Activated naive CD8-positive, alpha-beta T cell treated with anti-CD3 and anti-CD28 coated beads, Interleukin-2, amount 50 U/mL, for 16 hours (primary cell): ENCODE results near the gene USP2.

Experiments
- DNase-seq: peaks from one replicate; pipeline ENCODE4 v3.0.0-alpha.2; 2020; ENCODE audit warnings: low read depth, low spot score

Gene USP2

DNA sequence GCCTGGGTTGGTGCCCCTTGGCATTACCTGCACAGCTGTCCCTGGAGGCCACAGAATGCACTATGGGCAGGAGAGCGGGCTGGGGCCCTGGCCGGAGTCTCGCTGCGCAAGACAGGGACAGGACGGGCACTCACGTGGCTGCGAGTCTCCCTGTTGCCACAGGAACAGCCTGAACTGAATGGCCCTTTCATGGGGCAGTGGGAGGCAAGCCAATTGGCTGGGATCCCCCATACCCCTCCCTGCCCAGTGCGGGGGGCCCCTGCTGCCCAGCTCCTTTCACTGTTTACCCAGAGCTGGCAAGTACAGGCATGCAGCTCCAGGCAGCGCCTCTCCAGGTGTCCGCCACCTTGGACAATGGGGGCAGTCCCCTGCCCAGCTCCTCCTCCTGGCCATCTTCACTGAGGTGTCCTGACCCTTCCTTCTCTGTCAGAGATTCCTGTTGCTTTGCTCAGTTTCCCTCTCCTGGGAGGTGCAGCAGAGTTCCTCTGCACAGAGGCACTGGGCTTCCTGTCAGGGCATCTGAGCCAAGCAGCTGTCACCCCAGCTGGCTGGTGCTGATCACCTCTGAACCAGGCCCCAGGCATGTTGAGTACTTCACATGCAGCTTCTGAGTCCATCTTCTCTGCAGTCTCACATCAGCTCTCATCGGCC is 5.2 kb downstream of the USP2 start:
- DNase-seq = no peak

DNA sequence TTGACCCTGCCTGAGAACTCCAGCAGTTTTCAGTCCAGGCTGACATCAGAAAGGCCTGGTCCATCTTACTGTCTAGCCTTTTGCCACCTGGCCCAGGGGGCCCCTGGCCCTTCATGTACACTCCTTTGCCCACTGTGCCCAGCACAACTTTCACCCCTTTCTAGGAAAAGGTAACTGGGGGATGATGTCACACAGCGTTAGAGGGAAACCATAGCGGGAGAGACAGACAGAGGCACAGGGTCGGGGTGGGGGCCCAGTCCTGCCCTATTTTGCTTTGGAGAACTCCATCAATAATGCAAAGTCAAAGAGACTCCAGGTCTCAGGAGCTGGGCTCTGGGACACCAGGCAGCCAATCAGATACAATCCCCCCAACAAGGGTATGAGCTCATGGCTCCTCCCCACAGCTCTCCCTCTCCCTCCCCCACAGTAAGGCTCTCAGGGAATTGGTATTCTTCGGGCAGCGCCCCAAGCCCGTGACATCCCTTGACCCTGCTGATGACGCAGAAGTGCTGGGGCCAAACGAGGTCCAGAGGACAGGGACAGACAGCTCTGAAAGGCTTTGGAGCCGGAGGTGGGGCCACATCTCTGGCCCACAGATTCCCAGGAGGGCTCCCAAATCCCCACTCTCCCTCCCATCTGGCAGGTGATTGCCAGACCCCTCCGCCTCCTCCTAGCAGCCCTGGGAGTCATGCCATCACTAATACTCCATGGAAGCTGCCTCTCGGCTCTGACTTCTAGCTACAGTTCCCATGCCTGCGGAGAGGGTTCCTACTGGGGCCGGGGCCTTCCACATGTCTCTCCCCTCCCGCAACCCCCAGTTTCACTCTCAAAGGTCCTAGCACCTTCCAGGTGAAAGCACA is 5.9 kb downstream of the USP2 start:
- DNase-seq = no peak

DNA sequence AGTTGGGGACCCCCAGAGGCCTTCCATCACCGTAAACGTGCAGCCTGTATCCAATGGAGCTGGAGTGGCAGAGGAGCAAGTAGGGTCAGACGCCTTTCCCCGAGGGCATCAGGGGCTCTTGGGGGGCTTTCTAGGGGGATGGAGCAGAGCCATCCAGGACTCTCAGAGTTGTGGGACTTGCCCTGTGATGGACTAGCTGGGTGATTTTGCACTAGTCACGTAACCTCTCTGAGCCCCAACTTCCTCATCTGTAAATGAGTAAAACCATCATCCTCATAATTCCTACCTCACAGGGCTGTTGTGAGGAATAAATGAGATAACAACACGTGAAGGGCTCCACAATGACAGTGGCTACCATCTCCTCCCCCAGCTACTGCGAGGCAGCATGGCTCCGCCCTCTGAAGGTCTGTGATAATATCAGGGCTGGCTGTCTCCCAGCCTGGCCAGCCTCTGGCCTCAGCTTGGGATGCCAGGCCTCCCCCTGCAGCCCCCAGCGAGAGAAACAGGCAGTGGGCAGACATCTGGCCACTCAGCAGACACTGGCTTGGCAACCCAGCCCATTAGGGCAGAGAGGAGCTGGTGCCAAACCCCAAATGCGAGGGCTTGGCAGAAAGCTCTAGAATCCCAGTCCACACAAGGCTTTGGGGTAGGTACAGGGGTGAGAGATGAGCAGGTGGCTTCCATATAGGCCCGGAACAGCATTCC is 6.7 kb downstream of the USP2 start:
- DNase-seq = no peak

DNA sequence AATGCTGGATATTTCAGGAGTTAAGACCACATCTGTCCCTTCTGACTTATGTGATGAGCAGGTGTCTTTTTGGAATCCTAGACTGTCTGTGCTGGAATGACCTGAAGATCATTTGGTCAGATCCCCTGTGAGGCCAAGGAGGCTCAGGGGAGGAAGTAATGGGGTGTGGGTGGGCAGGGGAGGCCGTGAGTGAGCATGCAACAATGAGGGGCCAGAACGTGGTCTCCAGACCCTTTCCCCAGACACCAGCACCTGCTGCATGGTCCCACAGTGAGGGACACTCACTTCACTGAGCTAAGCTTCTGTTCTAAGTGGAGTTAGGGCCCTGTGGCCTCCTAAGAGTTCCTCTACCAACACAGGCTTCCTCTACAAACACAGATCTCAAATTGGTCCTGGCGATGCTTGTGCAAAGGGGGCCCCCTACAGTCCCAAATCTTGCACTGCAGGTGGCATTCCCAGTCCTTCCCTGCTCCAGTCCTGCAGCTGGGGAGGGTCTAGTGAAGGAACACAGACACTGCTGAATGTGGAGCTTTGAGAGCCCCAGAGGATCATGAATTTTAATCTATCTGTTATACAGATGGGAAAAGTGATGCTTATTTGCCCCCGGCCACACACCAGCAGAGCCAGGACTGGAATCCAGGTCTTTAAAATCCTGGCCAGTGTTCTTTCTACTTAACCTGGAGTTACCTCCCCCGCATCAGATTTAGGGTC is 7.4 kb downstream of the USP2 start:
- no peak for DNase-seq

DNA sequence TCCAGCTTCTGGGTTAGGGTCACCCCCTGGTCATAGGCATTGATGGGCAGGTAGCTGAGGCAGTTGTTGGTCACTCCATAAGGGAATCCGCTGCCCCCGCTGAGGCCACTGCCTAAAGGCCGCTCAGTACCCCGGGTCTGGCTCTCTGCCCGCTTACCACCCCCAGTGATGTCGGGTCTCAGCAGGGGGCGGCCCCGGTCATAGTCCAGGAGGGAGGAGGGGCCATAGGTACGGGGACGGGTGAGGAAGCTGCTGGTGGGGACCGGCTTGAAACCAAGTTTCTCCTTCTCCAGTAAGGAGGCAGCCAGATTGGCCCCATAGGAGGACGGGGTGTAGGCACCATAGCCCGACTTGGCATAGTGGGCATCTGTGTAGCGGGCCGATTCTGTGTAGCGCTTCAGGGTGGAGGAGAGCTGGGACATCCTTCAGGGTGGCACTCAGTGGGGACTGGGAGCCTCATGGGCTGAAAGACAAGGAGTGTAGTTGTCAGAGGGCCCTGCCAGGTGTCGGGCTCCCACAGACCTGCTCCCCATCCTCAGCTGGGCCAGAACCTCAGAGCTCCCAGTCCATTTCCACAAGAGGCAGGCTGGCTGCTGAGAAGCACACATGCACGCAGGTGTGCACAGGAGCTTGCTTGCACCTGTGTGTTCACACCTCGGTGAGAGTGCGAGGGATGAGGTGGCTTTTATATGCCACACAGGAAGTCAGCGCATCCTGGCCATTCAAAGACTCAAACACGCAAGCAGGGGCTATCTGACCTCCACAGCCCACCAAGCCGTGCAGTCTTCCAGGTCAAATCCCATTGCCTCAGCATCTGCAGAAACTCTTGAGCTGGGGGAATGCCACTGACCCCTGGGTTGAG is 8.2 kb downstream of the USP2 start:
- DNase-seq = no peak

DNA sequence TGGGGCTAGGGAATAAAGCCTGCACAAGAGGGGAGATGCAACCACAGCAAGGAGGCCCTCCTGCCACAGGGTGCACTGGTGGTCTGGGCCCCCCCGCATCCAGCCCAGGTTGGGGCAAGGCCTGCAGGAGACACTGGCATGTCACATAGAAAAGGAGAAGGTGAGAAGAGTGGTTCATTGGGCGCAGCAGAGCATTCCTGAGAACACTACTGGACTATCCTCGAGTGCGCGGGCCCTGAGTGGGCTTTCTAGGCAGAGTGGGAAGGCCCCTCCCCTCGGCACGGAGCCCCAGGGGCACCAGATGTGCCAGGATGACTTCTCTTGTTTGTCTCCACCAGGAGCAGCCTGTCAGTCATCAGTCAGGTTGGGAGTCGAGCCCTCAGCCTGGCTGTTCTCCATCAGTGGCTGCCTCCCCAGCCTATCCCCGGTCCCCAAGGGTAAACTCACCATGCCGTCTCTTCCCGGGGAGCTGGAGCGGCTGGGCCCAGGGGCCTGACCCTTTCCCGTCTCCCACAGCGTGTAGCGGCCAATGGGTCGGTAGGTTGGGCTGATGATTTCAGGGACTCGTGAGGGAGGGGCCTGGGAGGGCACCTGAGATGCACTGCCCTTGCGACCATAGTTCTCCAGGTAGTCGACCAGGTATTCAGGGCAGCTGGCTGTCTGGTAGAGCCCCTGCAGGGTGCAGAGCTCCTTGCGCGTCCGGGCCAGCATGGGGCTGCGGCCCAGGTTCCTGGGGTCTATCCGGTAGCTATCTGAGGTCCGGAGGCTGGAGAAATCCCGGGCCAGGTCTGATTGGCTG is 9.0 kb downstream of the USP2 start:
- DNase-seq = no peak

DNA sequence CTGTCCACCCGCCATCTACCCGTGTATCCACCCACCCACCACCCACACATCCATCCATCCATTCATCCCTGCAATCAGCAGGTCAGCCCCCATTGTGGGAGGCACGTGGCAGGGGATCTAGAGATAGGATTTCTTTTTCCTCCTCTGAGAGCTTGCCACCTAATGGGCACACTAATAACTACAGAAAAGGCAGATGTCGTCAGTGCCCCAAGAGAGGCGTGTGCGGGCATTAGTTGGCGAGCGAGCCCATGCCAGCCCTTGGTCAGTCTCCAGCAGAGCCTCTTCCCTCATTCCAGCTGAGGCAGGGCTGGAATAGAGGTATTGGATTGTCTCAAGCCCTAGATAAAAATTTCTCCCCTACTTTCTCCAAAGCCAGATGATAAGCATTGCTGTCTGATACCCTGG is 9.7 kb downstream of the USP2 start:
- no peak for DNase-seq

DNA sequence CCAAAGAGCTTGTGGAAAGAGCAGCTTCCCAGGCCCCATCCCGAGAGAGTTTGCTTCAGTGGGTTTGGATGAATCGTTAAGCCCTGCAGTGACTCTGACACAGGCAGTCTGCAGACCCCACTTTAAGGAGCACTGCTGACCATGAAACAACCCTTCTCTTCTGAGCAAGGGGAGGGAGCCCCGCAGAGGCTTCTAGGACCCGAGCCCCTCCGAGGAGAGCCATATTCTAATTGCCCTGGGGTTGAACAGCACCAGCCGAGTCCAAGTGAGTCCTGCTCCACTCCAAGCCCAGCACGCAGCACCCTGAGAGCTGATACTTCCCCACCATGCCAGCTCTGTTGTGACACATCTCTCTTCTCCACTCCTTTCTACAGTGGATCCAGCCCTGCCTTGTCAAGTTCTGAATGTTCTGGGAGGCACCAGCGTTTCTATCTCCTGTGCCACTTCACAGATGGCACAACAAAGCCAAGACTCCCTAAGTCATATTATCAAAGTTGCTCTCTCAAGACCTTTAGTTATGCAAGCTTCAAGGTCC is 10.4 kb downstream of the USP2 start:
- no peak for DNase-seq

DNA sequence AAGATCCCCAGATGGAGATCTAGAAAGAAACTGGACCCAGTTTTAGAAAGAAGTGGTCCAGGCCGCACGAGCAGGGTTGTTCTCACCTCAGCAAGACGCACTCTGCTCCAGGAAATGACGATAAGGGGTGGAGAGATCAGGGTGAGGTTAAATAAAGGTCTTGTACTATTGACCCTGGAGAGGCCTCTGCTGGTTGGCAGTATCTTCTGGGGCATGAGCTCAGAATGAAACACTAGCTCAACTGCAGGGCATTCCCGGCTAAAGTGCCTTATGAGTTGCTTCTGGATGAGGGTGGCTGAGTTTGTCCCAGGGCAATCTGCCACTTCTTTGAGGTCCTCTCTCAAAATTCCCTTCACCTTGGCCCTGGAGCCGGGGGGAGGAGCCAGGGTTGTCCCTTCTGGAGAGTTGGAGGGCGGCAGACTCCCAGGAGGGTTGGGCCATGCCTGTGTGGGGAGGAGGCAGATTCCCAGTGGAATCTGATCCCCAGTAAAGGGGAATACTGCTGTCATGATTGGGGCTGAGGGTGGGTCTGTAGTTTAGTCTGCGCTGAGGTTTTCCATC is 10.9 kb downstream of the USP2 start:
- DNase-seq = no peak

DNA sequence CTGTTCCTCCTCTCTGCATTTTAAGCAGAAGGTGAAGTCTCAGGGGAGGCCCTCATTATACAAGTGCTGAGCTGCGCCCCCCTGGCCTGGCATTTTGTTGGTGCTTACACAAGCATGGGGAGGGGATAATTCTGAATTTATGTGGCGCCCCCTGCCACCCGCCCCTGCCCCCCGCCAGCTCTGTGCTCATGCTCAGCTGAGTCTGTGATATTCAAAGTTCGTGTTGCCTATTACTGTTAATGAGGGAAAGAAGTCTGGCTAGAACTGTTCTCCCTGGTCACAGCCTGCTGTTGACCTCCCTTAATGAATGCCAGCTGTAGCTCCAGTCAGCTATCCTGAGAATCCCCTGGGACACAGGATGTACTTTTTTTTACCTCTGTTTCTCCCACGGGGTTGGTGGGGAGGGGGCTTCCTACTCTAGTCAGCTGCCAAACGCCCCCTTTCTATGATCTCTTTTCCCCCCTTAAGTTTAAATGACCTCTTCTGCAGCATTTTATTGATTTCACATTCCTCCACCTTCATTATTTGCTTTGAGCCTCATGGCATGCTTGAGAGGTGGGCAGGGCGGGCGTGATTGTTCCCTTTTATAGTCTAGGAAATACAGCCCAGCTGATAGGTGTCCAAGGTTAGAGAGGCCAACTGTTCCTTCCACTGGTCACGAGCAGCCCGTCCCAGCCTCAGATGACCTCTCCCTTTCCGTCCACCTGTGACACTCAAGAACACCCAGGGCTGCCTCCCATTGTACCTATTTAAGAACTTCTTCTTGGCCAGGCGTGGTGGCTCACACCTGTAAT is 12.2 kb downstream of the USP2 start:
- no peak for DNase-seq

DNA sequence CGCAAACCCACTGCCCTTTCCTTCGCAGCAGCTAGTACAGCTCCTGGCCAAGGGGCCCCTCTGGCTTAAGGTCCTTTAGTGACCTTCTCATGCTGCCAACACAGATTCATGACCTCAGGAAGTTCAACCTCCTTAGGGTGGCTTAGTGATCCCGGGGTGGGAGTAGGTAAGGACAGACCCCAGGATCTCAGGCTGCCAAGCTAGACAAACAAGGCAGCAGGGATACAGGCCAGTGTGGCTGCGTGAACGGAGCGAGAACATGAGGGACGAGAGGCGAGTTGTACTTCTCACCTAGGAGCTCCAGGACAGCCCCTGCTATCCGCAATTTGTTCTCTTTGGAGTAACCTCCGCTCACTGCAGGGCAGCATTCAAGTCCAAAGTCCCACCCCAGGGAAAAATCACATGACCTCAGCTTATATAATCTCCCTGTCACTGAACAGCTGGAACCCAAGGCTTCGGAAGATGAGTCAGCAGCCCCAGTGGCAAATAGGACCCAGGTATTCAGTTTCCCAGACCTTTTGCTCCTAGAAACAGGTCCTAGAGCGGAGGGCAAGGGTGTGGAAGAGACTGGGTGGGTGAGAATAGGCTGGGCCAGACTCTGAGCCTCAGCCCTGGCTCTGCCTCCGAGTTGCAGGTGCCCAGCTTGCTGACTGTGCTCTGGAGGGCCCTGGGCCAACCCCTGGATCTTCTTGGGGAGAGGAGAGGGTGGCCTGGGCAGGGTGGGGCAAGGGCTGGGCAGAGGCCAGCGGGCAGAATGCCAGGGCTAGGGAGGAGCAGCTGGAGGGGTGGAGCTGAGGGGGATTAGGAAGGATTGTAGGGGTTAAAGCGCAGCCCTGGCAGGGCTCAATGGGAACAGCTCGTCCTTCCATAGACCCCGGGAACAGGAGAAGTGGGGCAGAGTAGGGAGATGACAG is 13.1 kb downstream of the USP2 start:
- DNase-seq = no peak

DNA sequence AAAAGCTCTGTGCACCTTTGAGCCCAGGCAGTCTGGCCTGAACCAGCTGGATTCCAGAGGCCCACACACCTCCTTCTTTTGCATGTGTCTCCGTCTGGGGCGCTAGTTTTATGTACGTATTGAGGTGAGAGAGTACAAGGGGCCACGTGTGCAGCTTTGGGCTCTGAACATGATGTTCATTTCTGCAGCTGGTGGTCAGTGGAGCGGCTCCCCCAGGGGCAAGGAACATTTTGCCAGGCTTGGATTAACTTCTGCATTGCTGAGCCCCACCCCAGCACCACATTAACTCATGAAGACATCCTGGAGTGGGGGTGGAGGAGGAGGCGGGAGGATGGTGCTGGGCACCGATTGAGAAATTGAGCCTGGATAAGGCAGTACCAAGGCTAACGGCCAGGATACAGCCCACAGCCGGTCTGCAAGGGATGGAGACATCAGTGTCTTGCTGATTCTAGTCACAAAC is 13.8 kb downstream of the USP2 start:
- no peak for DNase-seq

DNA sequence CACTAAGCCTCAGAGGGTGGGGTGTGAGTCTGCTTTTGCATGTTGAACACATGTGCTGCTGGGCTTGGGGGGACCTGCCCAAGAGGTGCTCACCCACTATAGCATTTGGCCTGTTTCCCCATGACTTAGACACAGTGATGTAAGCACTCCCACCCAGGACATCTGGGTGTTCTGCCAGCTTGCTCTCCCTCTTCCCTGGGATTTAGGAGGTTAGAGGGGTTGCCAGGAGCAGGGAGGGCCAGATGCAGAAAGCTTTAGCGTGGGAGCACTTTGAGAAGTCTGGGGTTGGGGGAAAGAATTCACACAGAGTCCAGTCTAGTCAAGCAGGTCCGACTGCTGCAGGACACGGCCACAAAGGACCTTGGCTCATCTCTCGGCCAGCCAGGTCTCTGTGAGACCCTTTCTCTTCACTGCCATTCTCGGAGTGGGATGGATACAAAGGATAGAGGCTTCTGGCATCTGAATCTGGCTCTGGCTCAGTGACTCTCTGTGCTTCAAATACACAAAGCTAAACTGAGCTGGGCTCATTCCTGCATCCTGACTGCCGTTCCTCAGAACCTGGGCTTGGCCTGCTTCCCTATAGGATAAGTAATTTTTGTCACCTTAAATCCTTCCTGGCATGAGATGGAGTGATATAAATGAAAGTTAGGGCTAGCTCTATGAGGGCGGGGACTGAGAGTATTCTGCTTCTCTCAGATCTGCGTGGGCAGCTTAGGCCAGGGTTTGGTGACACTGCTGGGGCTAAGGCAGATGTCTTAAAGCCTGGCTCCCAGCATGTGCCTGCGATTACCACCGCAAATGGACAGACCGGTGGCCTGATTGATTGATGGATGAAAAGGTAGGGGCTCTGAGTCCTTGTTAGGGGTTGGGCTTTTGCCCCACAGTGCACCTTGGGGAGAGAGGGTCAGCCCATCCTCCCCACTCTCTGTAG is 14.5 kb downstream of the USP2 start:
- no peak for DNase-seq

DNA sequence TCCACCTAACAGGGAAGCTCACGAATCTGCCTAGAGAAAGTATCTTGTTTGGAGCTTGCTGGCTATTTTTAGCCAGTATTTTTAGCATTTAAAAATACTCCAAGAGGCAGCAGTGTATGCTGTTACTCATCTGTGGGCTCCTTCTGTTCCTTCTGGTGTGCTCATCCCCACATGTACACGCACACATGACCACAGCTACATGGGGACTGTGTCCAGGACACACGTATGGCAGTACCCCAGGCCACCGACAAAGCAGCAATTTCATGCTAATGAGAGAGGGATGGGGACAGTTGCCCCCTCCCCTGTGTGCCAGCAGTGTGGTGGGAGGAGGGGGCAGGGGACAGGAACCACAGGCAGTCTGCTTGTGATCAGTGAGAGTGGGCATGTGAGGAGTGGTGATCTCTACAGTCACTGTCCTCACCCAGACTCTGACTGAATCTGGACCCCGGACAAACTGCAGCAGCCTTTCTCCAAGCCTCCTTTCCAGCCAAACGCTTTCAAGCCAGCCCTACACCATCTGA is 16.4 kb downstream of the USP2 start:
- no peak for DNase-seq

DNA sequence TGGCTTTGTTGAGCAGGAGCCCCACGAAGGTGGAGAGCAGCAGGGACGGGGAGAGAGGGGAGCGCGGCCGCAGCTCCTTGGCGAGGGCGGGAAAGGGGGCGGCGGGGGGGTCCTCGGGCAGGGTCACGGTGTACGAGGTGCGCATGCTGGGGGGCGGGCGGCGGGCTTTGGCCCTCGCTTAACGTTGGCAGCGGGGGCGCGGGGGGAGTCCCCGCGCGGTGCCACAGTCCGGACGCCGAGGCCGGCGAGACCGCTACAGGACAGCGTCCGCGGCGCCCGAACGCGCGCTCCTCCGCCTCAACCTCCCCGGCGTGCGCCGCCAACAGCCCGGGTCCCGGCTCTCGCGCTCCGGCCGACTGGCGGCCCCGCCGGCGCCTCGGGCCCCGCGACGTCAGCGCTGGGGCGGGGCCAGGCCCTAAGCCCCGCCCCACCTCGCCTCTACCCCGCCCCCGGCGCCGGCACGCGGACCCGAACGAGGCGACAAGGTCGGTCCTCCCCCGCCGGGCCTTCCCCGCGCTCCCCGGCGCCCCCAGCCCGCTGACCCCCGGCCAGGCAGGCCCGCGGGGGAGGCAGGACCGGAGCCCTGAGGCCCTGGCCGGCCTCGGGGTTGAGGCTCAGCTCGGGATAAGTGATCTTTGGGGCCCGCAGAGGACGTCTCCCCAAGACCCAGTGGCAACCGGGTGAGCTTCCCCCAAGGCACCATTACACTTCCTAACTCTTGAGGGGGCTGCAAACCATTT is 17.5 kb downstream of the USP2 start:
- no peak for DNase-seq
